Measurements from ENCODE around the gene GRAMD4.

- TF ChIP-seq NFIC (IDR thresholded peaks at IDR 0.05; ENCODE audit: borderline replicate concordance) (no peak), CTCF (IDR thresholded peaks at IDR 0.05) (no peak), EP300 (IDR thresholded peaks at IDR 0.05; ENCODE audit: borderline replicate concordance in 1 of 2, low read depth in 1 of 2, low read length in 1 of 2) (no peak), TAF1 (IDR thresholded peaks at IDR 0.05; ENCODE audit: borderline replicate concordance, low read depth, low read length) (no peak), MEF2A (IDR thresholded peaks at IDR 0.05; ENCODE audit: borderline replicate concordance, low read depth) (no peak), RAD21 (IDR thresholded peaks at IDR 0.05; ENCODE audit: low read length) (no peak), RCOR1 (IDR thresholded peaks at IDR 0.05; ENCODE audit: low read length) (no peak), RFX5 (IDR thresholded peaks at IDR 0.05; ENCODE audit: low read length) (no peak), USF2 (IDR thresholded peaks at IDR 0.05; ENCODE audit: borderline replicate concordance, low read depth, low read length) (no peak), MAX (IDR thresholded peaks at IDR 0.05; ENCODE audit: low read depth) (no peak), SMC3 (IDR thresholded peaks at IDR 0.05; ENCODE audit: low read depth, low read length) (no peak), ELF1 (IDR thresholded peaks at IDR 0.05) (no peak), FOXM1 (IDR thresholded peaks at IDR 0.05; ENCODE audit: low read depth) (no peak), SIN3A (IDR thresholded peaks at IDR 0.05; ENCODE audit: borderline replicate concordance, low read depth, low read length) (no peak)
Observed at GRCh38 chr22:46593211-46593681, 26.9 kb upstream of the GRAMD4 start.

All from SK-N-SH (cell line).